Endometrial microvascular endothelial cells (primary cell): ENCODE data around the gene MRC2. TPM values are rescaled to one million over a fixed set of nuclear protein-coding genes. Genes with fewer than 3 reads are reported as not detected.

ENCODE experiments used
- in situ Hi-C: cut with HindIII; loops from 2 replicates; pipeline ENCODE4 v1.10.0; 2017; ENCODE audit warnings: low sequenced_read_pairs, low pct_unique_long_range_greater_than_20kb; ENCODE audit errors: inconsistent ontology term
- total RNA-seq: library from RNA; depleted of rRNA; stranded (reverse); fragments of >200 nt; gene quantifications from one replicate; pipeline ENCODE4 v1.2.3, GENCODE V29; 2015; ENCODE audit errors: inconsistent ontology term

The MRC2 gene
- total RNA-seq, 1 donor from 2014 or later: 11.9 TPM

GRCh38 chr17:62672957-62673356 lies 45.5 kb downstream of the MRC2 start:
- in situ Hi-C loops: no loop called here

GRCh38 chr17:62673614-62674362 lies 46.3 kb downstream of the MRC2 start:
- in situ Hi-C loops: no loop called here

GRCh38 chr17:62674363-62674739 lies 46.9 kb downstream of the MRC2 start:
- in situ Hi-C loops: no loop called here

GRCh38 chr17:62674841-62675240 lies 47.4 kb downstream of the MRC2 start:
- in situ Hi-C loops: no loop called here

GRCh38 chr17:62675260-62675659 lies 47.8 kb downstream of the MRC2 start:
- in situ Hi-C loops: no loop called here

- in situ Hi-C loops: no loop called here
These were observed 48.2 kb downstream of the MRC2 start for GRCh38 chr17:62675701-62676100.

GRCh38 chr17:62676231-62676943 lies 48.9 kb downstream of the MRC2 start:
- in situ Hi-C loops: no loop called here

- in situ Hi-C loops: no loop called here
These were observed 49.6 kb downstream of the MRC2 start for GRCh38 chr17:62676952-62677596.

GRCh38 chr17:62678214-62678919 lies 50.9 kb downstream of the MRC2 start:
- in situ Hi-C loops: no loop called here

- in situ Hi-C loops: no loop called here
These were observed 52.5 kb downstream of the MRC2 start for GRCh38 chr17:62679866-62680377.

- in situ Hi-C loops: no loop called here
These were observed 53.1 kb downstream of the MRC2 start for GRCh38 chr17:62680541-62681052.

- in situ Hi-C loops: no loop called here
These were observed 53.8 kb downstream of the MRC2 start for GRCh38 chr17:62681061-62681938.

GRCh38 chr17:62681939-62682381 lies 54.5 kb downstream of the MRC2 start:
- in situ Hi-C loops: no loop called here

- in situ Hi-C loops: no loop called here
These were observed 56.7 kb downstream of the MRC2 start for GRCh38 chr17:62684179-62684578.

GRCh38 chr17:62687997-62688396 lies 60.5 kb downstream of the MRC2 start:
- in situ Hi-C loops: no loop called here

GRCh38 chr17:62688398-62689160 lies 61.1 kb downstream of the MRC2 start:
- in situ Hi-C loops: no loop called here

GRCh38 chr17:62689441-62690167 lies 62.1 kb downstream of the MRC2 start:
- in situ Hi-C loops: no loop called here
